GM23338 (cell line): ENCODE data around the gene GPR61. TPM values are rescaled to one million over a fixed set of nuclear protein-coding genes. Genes with fewer than 3 reads are reported as not detected.

ENCODE experiments used
- CREB1 ChIP-seq: fragments of 250-450 bp; sonication (Bioruptor Pico); IDR thresholded peaks from 2 replicates; pipeline ENCODE4 v1.5.0; 2020; ENCODE audit warnings: low read depth, mild to moderate bottlenecking, moderate library complexity
- CTCF ChIP-seq, 2 experiments: fragments of 200-600 bp in 1 of 2; sonication (generic) in 1 of 2; conservative IDR thresholded peaks; 2 replicates each; pipeline versions ENCODE4 v1.5.1 to v1.6.1; 2016 to 2017; ENCODE audit warnings: antibody characterized with exemption in 2 of 2, low read depth in 2 of 2, mild to moderate bottlenecking in 2 of 2, moderate library complexity in 1 of 2
- EZH2 ChIP-seq: fragments of 200-600 bp; sonication (generic); IDR thresholded peaks from one replicate; pipeline ENCODE4 v1.8.0; 2017; ENCODE audit warnings: antibody characterized with exemption, mild to moderate bottlenecking, low read depth; ENCODE audit not compliant: unreplicated experiment
- EZH2phosphoT487 ChIP-seq: fragments of 200-600 bp; sonication (generic); IDR thresholded peaks from one replicate; pipeline ENCODE4 v1.8.1; 2018; ENCODE audit warnings: antibody characterized with exemption; ENCODE audit not compliant: unreplicated experiment
- JUNB ChIP-seq: IDR thresholded peaks from one replicate; pipeline ENCODE4 v1.6.1; 2016; ENCODE audit warnings: antibody characterized with exemption; ENCODE audit not compliant: unreplicated experiment
- POLR2AphosphoS5 ChIP-seq: IDR thresholded peaks from 2 replicates; pipeline ENCODE4 v1.6.1; 2016; ENCODE audit warnings: antibody characterized with exemption, low read depth
- STAT1 ChIP-seq: IDR thresholded peaks from one replicate; pipeline ENCODE4 v1.6.1; 2016; ENCODE audit warnings: antibody characterized with exemption; ENCODE audit not compliant: unreplicated experiment
- ZNF114 ChIP-seq: fragments of 250-450 bp; sonication (Bioruptor Pico); IDR thresholded peaks from 2 replicates; pipeline ENCODE4 v1.5.0; 2020; ENCODE audit warnings: mild to moderate bottlenecking, moderate library complexity
- ZNF331 ChIP-seq: fragments of 250-450 bp; sonication (Bioruptor Pico); IDR thresholded peaks from 2 replicates; pipeline ENCODE4 v1.5.0; 2020; ENCODE audit warnings: low read depth, mild to moderate bottlenecking, moderate library complexity
- polyA plus RNA-seq: library from polyadenylated mRNA; unstranded; fragments of >200 nt; fragmentation: Nextera tagmentation; extraction: Ambion mirVana; gene quantifications from 2 replicates; pipeline ENCODE4 v1.2.1, GENCODE V29; 2016
- total RNA-seq: library from RNA; depleted of rRNA; stranded (reverse); fragments of >200 nt; shearing (Covaris generic); gene quantifications from 2 replicates; pipeline ENCODE4 v1.2.3, GENCODE V29; 2014
- TF ChIP-seq, protein P1 (sequence below): fragments of 250-450 bp; sonication (Bioruptor Pico); IDR thresholded peaks from 2 replicates; pipeline ENCODE4 v1.5.0; 2020; ENCODE audit warnings: mild to moderate bottlenecking, moderate library complexity
- TF ChIP-seq, protein P2 (sequence below): IDR thresholded peaks from 2 replicates; pipeline ENCODE4 v1.6.1; 2016; ENCODE audit warnings: antibody characterized with exemption
- TF ChIP-seq, protein P3 (sequence below): IDR thresholded peaks from one replicate; pipeline ENCODE4 v1.6.1; 2018; ENCODE audit warnings: antibody characterized with exemption; ENCODE audit not compliant: unreplicated experiment

The GPR61 gene
- total and polyA plus RNA-seq, 2 experiments from 2014 or later = 0.13 TPM; not detected in 1

DNA sequence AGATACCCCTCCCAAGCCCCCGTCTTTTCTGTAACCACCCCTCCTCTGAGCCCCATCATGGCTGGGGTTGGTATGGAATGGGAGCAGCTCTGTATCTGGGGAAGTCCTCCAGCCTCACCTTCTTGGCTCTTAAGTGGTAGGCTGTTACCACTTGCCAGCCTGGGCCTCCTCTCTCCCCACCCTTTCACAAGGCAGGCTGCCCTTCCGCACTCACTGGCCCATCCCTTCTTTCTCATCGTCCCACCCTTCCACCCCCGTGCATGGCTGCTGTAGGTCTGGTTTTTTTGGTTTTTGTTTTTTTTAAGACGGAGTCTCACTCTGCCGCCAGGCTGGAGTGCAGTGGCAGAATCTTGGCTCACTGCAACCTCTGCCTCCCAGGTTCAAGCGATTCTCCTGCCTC, 40.6 kb upstream of the GPR61 start (continued):
- TF ChIP-seq, protein P1, sequence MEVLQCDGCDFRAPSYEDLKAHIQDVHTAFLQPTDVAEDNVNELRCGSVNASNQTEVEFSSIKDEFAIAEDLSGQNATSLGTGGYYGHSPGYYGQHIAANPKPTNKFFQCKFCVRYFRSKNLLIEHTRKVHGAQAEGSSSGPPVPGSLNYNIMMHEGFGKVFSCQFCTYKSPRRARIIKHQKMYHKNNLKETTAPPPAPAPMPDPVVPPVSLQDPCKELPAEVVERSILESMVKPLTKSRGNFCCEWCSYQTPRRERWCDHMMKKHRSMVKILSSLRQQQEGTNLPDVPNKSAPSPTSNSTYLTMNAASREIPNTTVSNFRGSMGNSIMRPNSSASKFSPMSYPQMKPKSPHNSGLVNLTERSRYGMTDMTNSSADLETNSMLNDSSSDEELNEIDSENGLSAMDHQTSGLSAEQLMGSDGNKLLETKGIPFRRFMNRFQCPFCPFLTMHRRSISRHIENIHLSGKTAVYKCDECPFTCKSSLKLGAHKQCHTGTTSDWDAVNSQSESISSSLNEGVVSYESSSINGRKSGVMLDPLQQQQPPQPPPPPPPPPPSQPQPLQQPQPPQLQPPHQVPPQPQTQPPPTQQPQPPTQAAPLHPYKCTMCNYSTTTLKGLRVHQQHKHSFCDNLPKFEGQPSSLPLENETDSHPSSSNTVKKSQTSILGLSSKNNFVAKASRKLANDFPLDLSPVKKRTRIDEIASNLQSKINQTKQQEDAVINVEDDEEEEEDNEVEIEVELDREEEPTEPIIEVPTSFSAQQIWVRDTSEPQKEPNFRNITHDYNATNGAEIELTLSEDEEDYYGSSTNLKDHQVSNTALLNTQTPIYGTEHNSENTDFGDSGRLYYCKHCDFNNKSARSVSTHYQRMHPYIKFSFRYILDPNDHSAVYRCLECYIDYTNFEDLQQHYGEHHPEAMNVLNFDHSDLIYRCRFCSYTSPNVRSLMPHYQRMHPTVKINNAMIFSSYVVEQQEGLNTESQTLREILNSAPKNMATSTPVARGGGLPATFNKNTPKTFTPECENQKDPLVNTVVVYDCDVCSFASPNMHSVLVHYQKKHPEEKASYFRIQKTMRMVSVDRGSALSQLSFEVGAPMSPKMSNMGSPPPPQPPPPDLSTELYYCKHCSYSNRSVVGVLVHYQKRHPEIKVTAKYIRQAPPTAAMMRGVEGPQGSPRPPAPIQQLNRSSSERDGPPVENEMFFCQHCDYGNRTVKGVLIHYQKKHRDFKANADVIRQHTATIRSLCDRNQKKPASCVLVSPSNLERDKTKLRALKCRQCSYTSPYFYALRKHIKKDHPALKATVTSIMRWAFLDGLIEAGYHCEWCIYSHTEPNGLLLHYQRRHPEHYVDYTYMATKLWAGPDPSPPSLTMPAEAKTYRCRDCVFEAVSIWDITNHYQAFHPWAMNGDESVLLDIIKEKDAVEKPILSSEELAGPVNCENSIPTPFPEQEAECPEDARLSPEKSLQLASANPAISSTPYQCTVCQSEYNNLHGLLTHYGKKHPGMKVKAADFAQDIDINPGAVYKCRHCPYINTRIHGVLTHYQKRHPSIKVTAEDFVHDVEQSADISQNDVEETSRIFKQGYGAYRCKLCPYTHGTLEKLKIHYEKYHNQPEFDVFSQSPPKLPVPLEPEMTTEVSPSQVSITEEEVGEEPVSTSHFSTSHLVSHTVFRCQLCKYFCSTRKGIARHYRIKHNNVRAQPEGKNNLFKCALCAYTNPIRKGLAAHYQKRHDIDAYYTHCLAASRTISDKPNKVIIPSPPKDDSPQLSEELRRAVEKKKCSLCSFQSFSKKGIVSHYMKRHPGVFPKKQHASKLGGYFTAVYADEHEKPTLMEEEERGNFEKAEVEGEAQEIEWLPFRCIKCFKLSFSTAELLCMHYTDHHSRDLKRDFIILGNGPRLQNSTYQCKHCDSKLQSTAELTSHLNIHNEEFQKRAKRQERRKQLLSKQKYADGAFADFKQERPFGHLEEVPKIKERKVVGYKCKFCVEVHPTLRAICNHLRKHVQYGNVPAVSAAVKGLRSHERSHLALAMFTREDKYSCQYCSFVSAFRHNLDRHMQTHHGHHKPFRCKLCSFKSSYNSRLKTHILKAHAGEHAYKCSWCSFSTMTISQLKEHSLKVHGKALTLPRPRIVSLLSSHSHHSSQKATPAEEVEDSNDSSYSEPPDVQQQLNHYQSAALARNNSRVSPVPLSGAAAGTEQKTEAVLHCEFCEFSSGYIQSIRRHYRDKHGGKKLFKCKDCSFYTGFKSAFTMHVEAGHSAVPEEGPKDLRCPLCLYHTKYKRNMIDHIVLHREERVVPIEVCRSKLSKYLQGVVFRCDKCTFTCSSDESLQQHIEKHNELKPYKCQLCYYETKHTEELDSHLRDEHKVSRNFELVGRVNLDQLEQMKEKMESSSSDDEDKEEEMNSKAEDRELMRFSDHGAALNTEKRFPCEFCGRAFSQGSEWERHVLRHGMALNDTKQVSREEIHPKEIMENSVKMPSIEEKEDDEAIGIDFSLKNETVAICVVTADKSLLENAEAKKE (CRISPR knock-in tag) = no peak
- TF ChIP-seq CTCF (conservative IDR thresholded peaks at IDR 0.05; ENCODE audit: low read depth in 2 of 2) (no peak), CREB1 (CRISPR knock-in tag) (no peak), ZNF331 (CRISPR knock-in tag) (no peak), JUNB (no peak), EZH2phosphoT487 (no peak), STAT1 (no peak), ZNF114 (CRISPR knock-in tag) (no peak), POLR2AphosphoS5 (no peak), EZH2 (no peak)
- TF ChIP-seq, protein P2, sequence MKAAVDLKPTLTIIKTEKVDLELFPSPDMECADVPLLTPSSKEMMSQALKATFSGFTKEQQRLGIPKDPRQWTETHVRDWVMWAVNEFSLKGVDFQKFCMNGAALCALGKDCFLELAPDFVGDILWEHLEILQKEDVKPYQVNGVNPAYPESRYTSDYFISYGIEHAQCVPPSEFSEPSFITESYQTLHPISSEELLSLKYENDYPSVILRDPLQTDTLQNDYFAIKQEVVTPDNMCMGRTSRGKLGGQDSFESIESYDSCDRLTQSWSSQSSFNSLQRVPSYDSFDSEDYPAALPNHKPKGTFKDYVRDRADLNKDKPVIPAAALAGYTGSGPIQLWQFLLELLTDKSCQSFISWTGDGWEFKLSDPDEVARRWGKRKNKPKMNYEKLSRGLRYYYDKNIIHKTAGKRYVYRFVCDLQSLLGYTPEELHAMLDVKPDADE = no peak
- TF ChIP-seq, protein P3, sequence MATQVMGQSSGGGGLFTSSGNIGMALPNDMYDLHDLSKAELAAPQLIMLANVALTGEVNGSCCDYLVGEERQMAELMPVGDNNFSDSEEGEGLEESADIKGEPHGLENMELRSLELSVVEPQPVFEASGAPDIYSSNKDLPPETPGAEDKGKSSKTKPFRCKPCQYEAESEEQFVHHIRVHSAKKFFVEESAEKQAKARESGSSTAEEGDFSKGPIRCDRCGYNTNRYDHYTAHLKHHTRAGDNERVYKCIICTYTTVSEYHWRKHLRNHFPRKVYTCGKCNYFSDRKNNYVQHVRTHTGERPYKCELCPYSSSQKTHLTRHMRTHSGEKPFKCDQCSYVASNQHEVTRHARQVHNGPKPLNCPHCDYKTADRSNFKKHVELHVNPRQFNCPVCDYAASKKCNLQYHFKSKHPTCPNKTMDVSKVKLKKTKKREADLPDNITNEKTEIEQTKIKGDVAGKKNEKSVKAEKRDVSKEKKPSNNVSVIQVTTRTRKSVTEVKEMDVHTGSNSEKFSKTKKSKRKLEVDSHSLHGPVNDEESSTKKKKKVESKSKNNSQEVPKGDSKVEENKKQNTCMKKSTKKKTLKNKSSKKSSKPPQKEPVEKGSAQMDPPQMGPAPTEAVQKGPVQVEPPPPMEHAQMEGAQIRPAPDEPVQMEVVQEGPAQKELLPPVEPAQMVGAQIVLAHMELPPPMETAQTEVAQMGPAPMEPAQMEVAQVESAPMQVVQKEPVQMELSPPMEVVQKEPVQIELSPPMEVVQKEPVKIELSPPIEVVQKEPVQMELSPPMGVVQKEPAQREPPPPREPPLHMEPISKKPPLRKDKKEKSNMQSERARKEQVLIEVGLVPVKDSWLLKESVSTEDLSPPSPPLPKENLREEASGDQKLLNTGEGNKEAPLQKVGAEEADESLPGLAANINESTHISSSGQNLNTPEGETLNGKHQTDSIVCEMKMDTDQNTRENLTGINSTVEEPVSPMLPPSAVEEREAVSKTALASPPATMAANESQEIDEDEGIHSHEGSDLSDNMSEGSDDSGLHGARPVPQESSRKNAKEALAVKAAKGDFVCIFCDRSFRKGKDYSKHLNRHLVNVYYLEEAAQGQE = no peak
